ENCODE measurements around the gene PKM. TPM values are rescaled to one million over a fixed set of nuclear protein-coding genes. Genes with fewer than 3 reads are reported as not detected.

PKM gene
- total RNA-seq, 2 experiments from 2014 or later, result 965 to 980 TPM

Other genes starting within 250 kb of the PKM start
- gene MYO9A, start 113.0 kb downstream of the PKM start, total RNA-seq, result 10 to 100 TPM; 24.1 to 31.2 TPM
- 1 to 10 TPM; 1.2 to 1.3 TPM for gene SENP8, start 112.8 kb downstream of the PKM start, total RNA-seq
- gene GRAMD2A, start 33.4 kb downstream of the PKM start, total RNA-seq, result not detected
- gene PARP6, start 41.4 kb upstream of the PKM start, total RNA-seq, result 10 to 100 TPM; 86.7 to 90.2 TPM
- gene CELF6, start 89.0 kb upstream of the PKM start, total RNA-seq, result 1 to 10 TPM; 1.7 to 2.2 TPM
- gene HEXA, start 144.8 kb upstream of the PKM start, total RNA-seq, result 10 to 100 TPM; 92.2 to 97.0 TPM
- not detected for gene TMEM202, start 167.1 kb upstream of the PKM start, total RNA-seq
- 100 to 1,000 TPM; 141 to 165 TPM for gene ARIH1, start 243.1 kb upstream of the PKM start, total RNA-seq

Data from activated naive CD8-positive, alpha-beta T cell treated with anti-CD3 and anti-CD28 coated beads, Interleukin-2, amount 10 ng/mL, durations not matched to agents 7 days and 5 days (primary cell).